GM23338 (cell line): Measurements from ENCODE around the gene XRCC5. TPM values are rescaled to one million over a fixed set of nuclear protein-coding genes. Genes with fewer than 3 reads are reported as not detected.

Experiments
- ATAC-seq: fragments of 200-7000 bp; cut with Tn5 transposase; 3 replicates; pipeline ENCODE4 v1.9.1; 2020
- DNase-seq: peaks from one replicate; pipeline ENCODE4 v3.0.0-alpha.2; 2015; ENCODE audit warnings: low spot score
- H2AFZ ChIP-seq: fragments of 200-600 bp; sonication (generic); 2 replicates; pipeline ENCODE4 v1.8.0; 2016; ENCODE audit warnings: antibody characterized with exemption, mild to moderate bottlenecking, moderate library complexity
- H3F3A ChIP-seq: fragments of 200-600 bp; sonication (generic); replicated peaks from 2 replicates; pipeline ENCODE4 v1.8.0; 2017; ENCODE audit warnings: antibody characterized with exemption, mixed run types, low read depth
- H3K27ac ChIP-seq: fragments of 200-600 bp; sonication (generic); 2 replicates; pipeline ENCODE4 v1.6.1; 2016; ENCODE audit warnings: low read depth
- H3K27me3 ChIP-seq: fragments of 200-600 bp; sonication (generic); 2 replicates; pipeline ENCODE4 v1.8.0; 2016; ENCODE audit warnings: mild to moderate bottlenecking, mixed run types, moderate library complexity; ENCODE audit not compliant: insufficient read depth
- H3K36me3 ChIP-seq: fragments of 200-600 bp; sonication (generic); 2 replicates; pipeline ENCODE4 v1.8.0; 2016; ENCODE audit warnings: mild to moderate bottlenecking; ENCODE audit not compliant: insufficient read depth
- H3K4me1 ChIP-seq: fragments of 200-600 bp; sonication (generic); 2 replicates; pipeline ENCODE4 v1.8.0; 2016; ENCODE audit warnings: mild to moderate bottlenecking, moderate library complexity; ENCODE audit not compliant: insufficient read depth
- H3K4me2 ChIP-seq: fragments of 200-600 bp; sonication (generic); 2 replicates; pipeline ENCODE4 v1.7.1; 2017; ENCODE audit warnings: mixed run types
- H3K4me3 ChIP-seq: fragments of 200-600 bp; sonication (generic); 2 replicates; pipeline ENCODE4 v1.6.1; 2016; ENCODE audit warnings: mixed run types
- H3K79me2 ChIP-seq: fragments of 200-600 bp; sonication (generic); replicated peaks from 2 replicates; pipeline ENCODE4 v1.8.0; 2017; ENCODE audit warnings: mild to moderate bottlenecking; ENCODE audit not compliant: insufficient read depth
- H3K9me2 ChIP-seq: fragments of 200-600 bp; sonication (generic); 2 replicates; pipeline ENCODE4 v1.8.0; 2017; ENCODE audit not compliant: insufficient read depth
- H4K20me1 ChIP-seq: fragments of 200-600 bp; sonication (generic); replicated peaks from 2 replicates; pipeline ENCODE4 v1.8.0; 2017; ENCODE audit warnings: mild to moderate bottlenecking; ENCODE audit not compliant: insufficient read depth
- H3K27ac Mint-ChIP-seq: 2 replicates; pipeline ENCODE4 v1.8.0; 2020; ENCODE audit warnings: inconsistent platforms, mild to moderate bottlenecking, moderate library complexity, mixed read lengths
- H3K27me3 Mint-ChIP-seq: 3 replicates; pipeline ENCODE4 v1.8.0; 2022; ENCODE audit warnings: low read depth, mild to moderate bottlenecking, moderate library complexity, mixed read lengths, inconsistent platforms; ENCODE audit not compliant: insufficient read depth, poor library complexity
- H3K36me3 Mint-ChIP-seq: 3 replicates; pipeline ENCODE4 v1.8.0; 2021; ENCODE audit warnings: low read depth, mild to moderate bottlenecking, inconsistent platforms, moderate library complexity, mixed read lengths
- H3K4me1 Mint-ChIP-seq: 3 replicates; pipeline ENCODE4 v1.8.0; 2020; ENCODE audit warnings: mild to moderate bottlenecking, inconsistent platforms, mixed read lengths
- H3K4me3 Mint-ChIP-seq: 3 replicates; pipeline ENCODE4 v1.8.0; 2021; ENCODE audit warnings: moderate library complexity, mild to moderate bottlenecking, inconsistent platforms, mixed read lengths
- H3K9me3 Mint-ChIP-seq: 3 replicates; pipeline ENCODE4 v1.8.0; 2020; ENCODE audit warnings: moderate library complexity, mild to moderate bottlenecking, inconsistent platforms, mixed read lengths
- CREB1 ChIP-seq: fragments of 250-450 bp; sonication (Bioruptor Pico); IDR thresholded peaks from 2 replicates; pipeline ENCODE4 v1.5.0; 2020; ENCODE audit warnings: low read depth, mild to moderate bottlenecking, moderate library complexity
- CTCF ChIP-seq, 2 experiments: fragments of 200-600 bp in 1 of 2; sonication (generic) in 1 of 2; conservative IDR thresholded peaks; 2 replicates each; pipeline versions ENCODE4 v1.5.1 to v1.6.1; 2016 to 2017; ENCODE audit warnings: antibody characterized with exemption in 2 of 2, low read depth in 2 of 2, mild to moderate bottlenecking in 2 of 2, moderate library complexity in 1 of 2
- ETS1 ChIP-seq: IDR thresholded peaks from 2 replicates; pipeline ENCODE4 v1.6.1; 2016; ENCODE audit warnings: antibody characterized with exemption
- EZH2 ChIP-seq: fragments of 200-600 bp; sonication (generic); IDR thresholded peaks from one replicate; pipeline ENCODE4 v1.8.0; 2017; ENCODE audit warnings: antibody characterized with exemption, mild to moderate bottlenecking, low read depth; ENCODE audit not compliant: unreplicated experiment
- EZH2phosphoT487 ChIP-seq: fragments of 200-600 bp; sonication (generic); IDR thresholded peaks from one replicate; pipeline ENCODE4 v1.8.1; 2018; ENCODE audit warnings: antibody characterized with exemption; ENCODE audit not compliant: unreplicated experiment
- JUNB ChIP-seq: IDR thresholded peaks from one replicate; pipeline ENCODE4 v1.6.1; 2016; ENCODE audit warnings: antibody characterized with exemption; ENCODE audit not compliant: unreplicated experiment
- NANOG ChIP-seq: IDR thresholded peaks from 2 replicates; pipeline ENCODE4 v1.6.1; 2016; ENCODE audit warnings: antibody characterized with exemption, borderline replicate concordance
- POLR2AphosphoS5 ChIP-seq: IDR thresholded peaks from 2 replicates; pipeline ENCODE4 v1.6.1; 2016; ENCODE audit warnings: antibody characterized with exemption, low read depth
- STAT1 ChIP-seq: IDR thresholded peaks from one replicate; pipeline ENCODE4 v1.6.1; 2016; ENCODE audit warnings: antibody characterized with exemption; ENCODE audit not compliant: unreplicated experiment
- ZNF114 ChIP-seq: fragments of 250-450 bp; sonication (Bioruptor Pico); IDR thresholded peaks from 2 replicates; pipeline ENCODE4 v1.5.0; 2020; ENCODE audit warnings: mild to moderate bottlenecking, moderate library complexity
- ZNF331 ChIP-seq: fragments of 250-450 bp; sonication (Bioruptor Pico); IDR thresholded peaks from 2 replicates; pipeline ENCODE4 v1.5.0; 2020; ENCODE audit warnings: low read depth, mild to moderate bottlenecking, moderate library complexity
- ZNF462 ChIP-seq: fragments of 250-450 bp; sonication (Bioruptor Pico); IDR thresholded peaks from 2 replicates; pipeline ENCODE4 v1.5.0; 2020; ENCODE audit warnings: mild to moderate bottlenecking, moderate library complexity
- polyA plus RNA-seq: library from polyadenylated mRNA; unstranded; fragments of >200 nt; fragmentation: Nextera tagmentation; extraction: Ambion mirVana; gene quantifications from 2 replicates; pipeline ENCODE4 v1.2.1, GENCODE V29; 2016
- total RNA-seq: library from RNA; depleted of rRNA; stranded (reverse); fragments of >200 nt; shearing (Covaris generic); gene quantifications from 2 replicates; pipeline ENCODE4 v1.2.3, GENCODE V29; 2014
- TF ChIP-seq, protein P1 (sequence below): IDR thresholded peaks from one replicate; pipeline ENCODE4 v1.6.1; 2018; ENCODE audit warnings: antibody characterized with exemption; ENCODE audit not compliant: unreplicated experiment

Gene XRCC5
- total and polyA plus RNA-seq, 2 experiments from 2014 or later = 499 to 524 TPM

DNA sequence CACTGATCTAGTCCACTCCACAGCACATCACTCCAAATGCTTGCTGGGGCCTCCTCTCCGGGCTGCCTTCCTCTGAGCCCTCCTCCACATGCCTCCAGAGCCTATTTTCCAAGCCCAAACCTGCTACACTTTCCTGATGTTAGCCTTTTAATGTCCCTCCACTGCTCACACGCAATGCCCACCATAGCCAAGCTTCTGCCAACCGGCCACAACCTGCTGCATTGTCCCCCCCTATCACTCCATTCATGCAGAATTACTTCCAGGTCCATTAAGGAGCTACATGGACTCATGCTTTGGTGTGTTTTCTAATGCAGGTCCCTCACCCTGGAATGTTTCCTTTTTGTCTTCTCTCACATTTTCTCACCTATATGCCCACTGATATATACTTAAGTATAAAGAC lies 133.9 kb downstream of the XRCC5 start:
- no peaks in the 10 kb centered on the region for H3F3A ChIP-seq
- no peaks in the 10 kb centered on the region for H3K36me3 ChIP-seq
- H3K4me3 Mint-ChIP-seq = no peak overlapping the region
- ATAC-seq (no peak), DNase-seq (no peak)
- H3K9me3 Mint-ChIP-seq = no peaks in the 10 kb centered on the region
- TF ChIP-seq CREB1 (no peak), JUNB (no peak), NANOG (no peak), ZNF331 (CRISPR knock-in tag) (no peak), CTCF (conservative IDR thresholded peaks at IDR 0.05; ENCODE audit: low read depth in 2 of 2) (no peak), ETS1 (no peak), EZH2phosphoT487 (no peak), EZH2 (no peak), ZNF462 (CRISPR knock-in tag) (no peak), POLR2AphosphoS5 (no peak), STAT1 (no peak), ZNF114 (no peak)
- TF ChIP-seq, protein P1, sequence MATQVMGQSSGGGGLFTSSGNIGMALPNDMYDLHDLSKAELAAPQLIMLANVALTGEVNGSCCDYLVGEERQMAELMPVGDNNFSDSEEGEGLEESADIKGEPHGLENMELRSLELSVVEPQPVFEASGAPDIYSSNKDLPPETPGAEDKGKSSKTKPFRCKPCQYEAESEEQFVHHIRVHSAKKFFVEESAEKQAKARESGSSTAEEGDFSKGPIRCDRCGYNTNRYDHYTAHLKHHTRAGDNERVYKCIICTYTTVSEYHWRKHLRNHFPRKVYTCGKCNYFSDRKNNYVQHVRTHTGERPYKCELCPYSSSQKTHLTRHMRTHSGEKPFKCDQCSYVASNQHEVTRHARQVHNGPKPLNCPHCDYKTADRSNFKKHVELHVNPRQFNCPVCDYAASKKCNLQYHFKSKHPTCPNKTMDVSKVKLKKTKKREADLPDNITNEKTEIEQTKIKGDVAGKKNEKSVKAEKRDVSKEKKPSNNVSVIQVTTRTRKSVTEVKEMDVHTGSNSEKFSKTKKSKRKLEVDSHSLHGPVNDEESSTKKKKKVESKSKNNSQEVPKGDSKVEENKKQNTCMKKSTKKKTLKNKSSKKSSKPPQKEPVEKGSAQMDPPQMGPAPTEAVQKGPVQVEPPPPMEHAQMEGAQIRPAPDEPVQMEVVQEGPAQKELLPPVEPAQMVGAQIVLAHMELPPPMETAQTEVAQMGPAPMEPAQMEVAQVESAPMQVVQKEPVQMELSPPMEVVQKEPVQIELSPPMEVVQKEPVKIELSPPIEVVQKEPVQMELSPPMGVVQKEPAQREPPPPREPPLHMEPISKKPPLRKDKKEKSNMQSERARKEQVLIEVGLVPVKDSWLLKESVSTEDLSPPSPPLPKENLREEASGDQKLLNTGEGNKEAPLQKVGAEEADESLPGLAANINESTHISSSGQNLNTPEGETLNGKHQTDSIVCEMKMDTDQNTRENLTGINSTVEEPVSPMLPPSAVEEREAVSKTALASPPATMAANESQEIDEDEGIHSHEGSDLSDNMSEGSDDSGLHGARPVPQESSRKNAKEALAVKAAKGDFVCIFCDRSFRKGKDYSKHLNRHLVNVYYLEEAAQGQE = no peak
- no peak overlapping the region for H2AFZ ChIP-seq
- H3K27ac Mint-ChIP-seq = no peak overlapping the region
- no peak overlapping the region for H3K4me2 ChIP-seq
- H3K4me1 ChIP-seq = peaks cover 12% of the 10 kb centered on the region
- H3K27me3 Mint-ChIP-seq = peaks cover 5% of the 10 kb centered on the region
- no peaks in the 10 kb centered on the region for H4K20me1 ChIP-seq
- no peaks in the 10 kb centered on the region for H3K79me2 ChIP-seq
- H3K27ac ChIP-seq = no peak overlapping the region
- no peak overlapping the region for H3K4me3 ChIP-seq
- peaks cover 17% of the 10 kb centered on the region for H3K4me1 Mint-ChIP-seq
- no peaks in the 10 kb centered on the region for H3K9me2 ChIP-seq
- H3K27me3 ChIP-seq = no peaks in the 10 kb centered on the region
- H3K36me3 Mint-ChIP-seq = no peaks in the 10 kb centered on the region
